Heart left ventricle (tissue), 13 donors: Measurements from ENCODE around the gene PEAK1.

Experiments
- CTCF ChIP-seq, 12 donors: fragments of 200-600 bp; sonication (generic) in 4 of 12; IDR thresholded peaks; one replicate each; pipeline versions ENCODE4 v1.5.0 to v1.8.0; 2018 to 2022; ENCODE audit warnings: antibody characterized with exemption in 12 of 12, mild to moderate bottlenecking in 5 of 12
- POLR2A ChIP-seq, 2 donors: fragments of 450-650 bp; IDR thresholded peaks; one replicate each; pipeline ENCODE4 v1.6.1; 2017; ENCODE audit warnings: antibody characterized with exemption in 2 of 2, mild to moderate bottlenecking in 2 of 2, moderate library complexity in 2 of 2
- donor health status: ischemic (EF 13 %, LVEDD 7.1; RV severe dilation, severe dysfunction).
- donor health status: DM: no; HTN: yes; CAD: no.
- donor health status: DM: no; HTN: no; CAD: no.
- donor health status: ischemic (EF 25% LVEDD 6.9; RV normal size, moderate dysfunction).
- donor health status: ischemic (EF 25% LVEDD 5.7; RV mildly dilated, moderate dysfunction).
- donor health status: ischemic (EF 35%, LVEDD 5.7; RV mildly dilated, moderate dysfunction).
- donor health status: nonischemic (EF 11% LVEDD 7.7; RV severe dilation, severe dysfunction).
- donor health status: DM: yes; HTN: yes; CAD: no.
- donor health status: PGD.
- donor health status: ischemic (EF 29% LVEDD 5.4; RV normal size, mild dysfunction).
- donor health status: nonischemic (EF 23%, LVEDD 6.1; RV moderate dilation, normal function).

DNA sequence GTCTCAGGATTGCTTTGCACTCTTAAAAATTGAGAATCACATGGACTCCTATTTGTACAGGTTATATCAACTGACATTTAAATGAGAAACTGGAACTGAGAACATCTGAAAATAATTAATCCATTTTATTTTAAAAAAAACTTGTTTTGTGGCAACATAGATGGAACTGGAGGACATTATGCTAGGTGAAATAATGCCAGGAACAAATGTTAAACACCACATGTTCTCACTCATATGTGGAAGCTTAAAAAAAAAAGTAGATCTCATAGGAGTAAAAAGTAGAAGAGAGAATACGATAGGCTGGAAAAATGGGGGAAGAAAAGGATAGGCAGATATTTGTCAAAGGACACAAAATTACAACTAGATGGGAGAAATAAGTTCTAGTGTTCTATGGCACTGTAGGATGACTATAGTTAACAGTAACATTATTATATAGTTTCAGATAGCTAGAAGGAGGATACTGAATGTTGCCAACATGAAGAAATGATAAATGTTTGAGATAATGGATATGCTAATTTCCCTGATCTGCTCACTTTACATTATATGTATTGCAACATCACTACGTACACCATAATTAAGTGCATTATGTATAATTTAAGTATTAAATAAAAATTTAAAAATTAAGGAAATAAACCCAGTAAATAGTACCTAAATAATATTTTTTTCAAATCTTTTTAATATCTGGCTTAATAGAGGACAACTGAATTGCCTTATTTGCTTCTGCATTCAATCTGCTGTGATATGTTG is 248.5 kb downstream of the PEAK1 start:
- no peak for TF ChIP-seq POLR2A (IDR thresholded peaks at IDR 0.05)
- no peak for TF ChIP-seq CTCF (IDR thresholded peaks at IDR 0.05)
